Activated CD4-positive, alpha-beta T cell treated with anti-CD3 and anti-CD28 coated beads, Interleukin-2, amount 50 U/mL, for 1 hour (primary cell): ENCODE data around the gene C1QTNF1.

Experiments
- DNase-seq: peaks from one replicate; pipeline ENCODE4 v3.0.0-alpha.2; 2020

Gene C1QTNF1

DNA sequence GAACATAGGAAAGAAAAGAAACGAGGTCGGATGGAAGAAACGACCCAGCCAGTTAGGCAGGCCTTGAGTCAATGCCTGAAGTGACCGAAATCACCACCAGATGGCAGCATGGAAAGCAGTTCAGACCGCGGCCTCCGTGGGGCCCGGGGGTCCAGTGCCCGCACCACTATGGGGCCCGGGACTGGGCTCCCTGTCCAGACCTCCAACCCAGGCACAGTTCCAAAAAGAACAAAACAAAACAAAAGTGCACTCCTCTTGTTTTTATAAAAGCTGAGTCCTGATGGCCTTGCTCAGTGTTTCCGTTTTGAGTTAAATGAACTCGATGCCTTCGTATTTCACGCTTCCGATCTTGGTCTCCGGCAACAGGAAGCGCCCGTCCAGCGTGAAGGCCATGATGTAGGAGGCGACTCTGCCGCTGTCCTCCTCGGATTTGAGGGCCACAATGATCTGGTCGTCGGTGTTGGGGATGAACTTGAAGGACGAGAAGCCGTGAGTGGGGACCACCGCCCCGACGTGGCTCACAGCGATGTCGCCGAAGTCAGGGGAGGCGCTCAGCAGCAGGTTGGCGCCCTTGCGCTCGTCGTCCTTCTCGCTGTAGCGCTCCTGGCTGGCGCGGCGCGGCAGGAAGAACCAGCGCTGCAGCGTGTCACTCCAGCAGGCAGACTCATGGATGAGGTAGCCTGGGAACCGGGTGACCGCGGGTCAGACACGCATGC lies 30.6 kb upstream of the C1QTNF1 start:
- peak; percentile 58 for DNase-seq

DNA sequence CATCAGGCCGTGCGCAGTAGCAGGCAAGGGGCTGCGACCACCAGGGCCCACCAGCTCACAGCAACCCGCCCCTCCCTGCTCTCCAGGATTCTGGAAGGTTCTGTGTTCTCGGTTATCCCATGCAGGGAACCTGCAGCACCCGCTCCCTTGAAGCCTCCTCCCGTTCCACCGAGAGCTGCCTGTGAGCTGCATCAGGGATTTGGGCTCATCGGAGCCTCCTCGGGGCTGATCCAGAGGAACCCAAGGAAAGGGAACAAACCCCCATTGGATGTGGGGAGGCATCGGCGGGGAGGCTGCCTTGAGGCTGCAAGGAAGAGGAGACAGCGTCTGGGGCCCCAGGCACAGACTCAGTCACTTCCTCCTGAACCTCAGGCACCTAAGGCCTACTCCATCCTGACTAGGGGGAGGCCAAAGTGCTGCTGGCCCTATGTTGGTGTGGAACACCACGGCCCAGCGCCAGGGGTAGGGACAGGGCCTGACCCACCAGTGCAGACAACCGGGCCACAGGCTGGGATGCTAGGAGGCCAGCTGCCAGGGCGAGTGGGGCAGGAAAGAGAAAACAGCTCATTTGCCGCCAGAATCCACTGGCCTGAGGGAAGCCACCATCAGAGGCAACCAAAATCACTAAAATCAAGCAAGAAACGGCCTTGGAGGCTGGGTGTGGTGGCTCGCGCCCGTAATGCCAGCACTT lies 29.8 kb upstream of the C1QTNF1 start:
- no peak for DNase-seq

DNA sequence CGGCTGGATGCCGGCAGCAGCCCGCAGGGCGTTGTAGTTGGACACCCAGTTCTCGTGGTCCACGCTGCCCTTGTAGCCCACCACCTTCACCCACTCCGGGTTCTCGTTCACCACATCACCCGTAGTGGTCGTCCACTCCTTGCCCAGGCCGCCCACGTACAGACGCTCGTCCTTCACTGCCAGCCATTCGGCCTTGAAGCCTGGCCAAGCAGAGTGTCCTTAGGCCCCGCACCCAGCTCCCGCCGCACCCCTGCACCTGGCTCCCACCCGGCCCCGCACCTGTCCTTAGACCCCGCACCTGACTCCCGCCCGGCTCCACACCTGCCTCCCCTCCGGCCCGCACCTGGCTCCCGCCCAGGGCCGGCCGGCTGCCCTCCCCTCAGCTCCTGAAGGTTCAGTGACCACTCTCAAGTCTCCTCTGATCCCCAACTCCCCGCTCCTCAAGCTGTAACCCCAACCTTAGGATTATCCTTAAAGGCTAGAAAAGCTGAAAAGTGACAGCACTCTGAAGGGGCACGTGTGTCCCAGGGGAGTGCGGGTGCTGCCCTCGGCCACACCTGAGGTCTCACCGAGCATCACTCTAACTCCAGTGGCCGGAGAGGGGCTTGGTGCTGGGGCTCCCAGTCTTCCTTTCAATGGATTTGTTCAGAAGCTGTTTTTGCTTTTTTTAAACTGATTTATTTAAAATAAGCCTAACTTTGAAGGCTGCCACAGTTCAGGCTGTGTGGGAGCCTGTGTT lies 28.8 kb upstream of the C1QTNF1 start:
- DNase-seq, result no peak

DNA sequence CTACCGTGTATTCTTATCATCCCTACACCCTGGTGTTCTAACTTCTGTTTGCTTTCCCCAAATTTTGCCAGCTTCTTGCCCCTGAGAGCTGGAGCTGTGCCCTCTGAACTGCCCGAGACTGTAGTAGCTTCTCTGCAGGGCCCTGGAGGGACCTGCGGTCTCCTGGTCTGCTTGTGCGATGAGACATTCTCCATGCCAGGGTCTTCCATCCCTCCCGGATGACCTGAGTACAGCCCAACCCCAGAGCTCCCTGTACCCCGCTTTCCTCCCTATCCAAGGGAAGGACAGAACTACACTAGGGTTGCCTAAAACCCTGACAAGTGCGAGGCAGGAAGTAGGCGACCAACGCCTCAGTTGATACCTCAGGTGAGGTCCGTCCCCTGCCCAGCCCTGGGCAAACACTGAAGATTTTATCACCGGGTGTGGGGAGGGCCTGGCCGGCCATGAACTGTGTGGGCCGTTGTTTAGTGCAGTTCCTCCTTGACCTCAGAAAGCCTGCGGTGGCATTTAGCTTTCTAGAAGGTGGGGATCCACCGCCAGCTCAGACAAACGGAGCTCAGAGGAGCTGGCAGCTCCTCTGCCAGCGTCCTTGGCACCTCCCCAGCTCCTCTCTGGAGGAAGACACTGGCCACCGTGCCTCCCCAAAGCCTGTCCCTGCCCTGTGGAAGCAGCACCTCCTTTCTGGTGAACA lies 28.1 kb upstream of the C1QTNF1 start:
- no peak for DNase-seq

DNA sequence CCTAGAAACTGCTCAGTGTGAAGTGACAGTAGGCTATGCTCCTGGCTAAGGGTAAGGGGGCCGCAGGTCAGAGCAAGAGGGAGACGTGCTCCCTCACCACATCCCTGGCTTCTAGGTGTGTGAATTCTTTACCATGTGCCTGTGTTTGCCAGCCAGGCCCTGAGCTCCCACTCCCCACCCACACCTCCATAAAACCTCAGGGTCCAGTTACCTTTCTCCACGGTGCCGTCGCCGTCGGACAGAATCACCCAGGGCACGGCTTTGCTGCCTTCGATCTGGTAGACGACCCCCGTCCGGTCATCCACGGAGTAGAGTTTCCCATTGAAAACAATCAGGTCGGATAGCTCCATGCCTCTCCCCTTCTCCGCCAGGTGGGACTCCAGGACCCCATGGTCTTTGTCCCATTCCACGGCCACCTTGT lies 27.2 kb upstream of the C1QTNF1 start:
- no peak for DNase-seq

DNA sequence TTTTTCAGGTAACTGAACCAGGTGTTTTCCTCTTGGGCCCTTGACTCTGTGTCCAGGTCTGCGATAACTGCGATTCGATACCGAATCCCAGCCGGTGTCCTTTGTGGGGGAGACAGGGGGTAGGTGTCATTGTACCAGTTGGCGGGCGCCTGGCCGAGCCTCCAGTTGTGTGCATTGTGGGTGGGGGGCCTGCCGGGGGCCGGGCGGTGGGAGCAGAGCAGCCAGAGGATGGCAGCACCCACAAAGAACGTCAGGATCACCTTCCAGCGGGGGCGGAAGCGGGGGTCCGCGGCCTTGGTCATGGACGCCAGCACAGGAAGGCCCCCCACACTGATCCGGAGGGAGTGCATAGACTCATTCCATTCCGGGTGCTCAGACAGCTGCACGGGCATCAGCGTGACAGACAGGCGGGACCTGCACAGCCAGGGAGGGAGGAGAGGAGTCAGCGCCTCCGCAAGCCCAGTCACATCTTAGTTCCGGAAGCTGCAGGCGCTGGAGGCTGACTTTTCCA lies 26.7 kb upstream of the C1QTNF1 start:
- DNase-seq, result no peak

DNA sequence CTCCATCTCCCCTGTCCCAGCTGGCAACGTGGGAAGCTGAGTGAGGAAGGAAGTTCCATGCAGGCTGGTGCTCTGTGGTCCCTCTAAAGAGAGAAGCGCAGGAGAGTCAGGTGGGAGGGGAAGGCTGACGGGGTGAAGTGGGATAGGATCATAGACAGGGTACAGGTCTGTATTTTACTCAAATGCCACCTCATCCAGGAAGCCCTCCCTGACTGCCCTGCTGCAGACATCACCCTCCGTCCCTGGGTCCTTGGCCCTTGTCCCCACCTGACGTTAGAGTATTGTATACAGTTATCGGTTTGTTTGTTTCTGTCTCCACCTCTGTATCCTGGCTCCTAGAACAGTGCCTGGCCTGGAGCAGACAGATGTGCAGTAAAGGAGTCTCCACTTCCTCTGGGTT lies 26.1 kb upstream of the C1QTNF1 start:
- no peak for DNase-seq

DNA sequence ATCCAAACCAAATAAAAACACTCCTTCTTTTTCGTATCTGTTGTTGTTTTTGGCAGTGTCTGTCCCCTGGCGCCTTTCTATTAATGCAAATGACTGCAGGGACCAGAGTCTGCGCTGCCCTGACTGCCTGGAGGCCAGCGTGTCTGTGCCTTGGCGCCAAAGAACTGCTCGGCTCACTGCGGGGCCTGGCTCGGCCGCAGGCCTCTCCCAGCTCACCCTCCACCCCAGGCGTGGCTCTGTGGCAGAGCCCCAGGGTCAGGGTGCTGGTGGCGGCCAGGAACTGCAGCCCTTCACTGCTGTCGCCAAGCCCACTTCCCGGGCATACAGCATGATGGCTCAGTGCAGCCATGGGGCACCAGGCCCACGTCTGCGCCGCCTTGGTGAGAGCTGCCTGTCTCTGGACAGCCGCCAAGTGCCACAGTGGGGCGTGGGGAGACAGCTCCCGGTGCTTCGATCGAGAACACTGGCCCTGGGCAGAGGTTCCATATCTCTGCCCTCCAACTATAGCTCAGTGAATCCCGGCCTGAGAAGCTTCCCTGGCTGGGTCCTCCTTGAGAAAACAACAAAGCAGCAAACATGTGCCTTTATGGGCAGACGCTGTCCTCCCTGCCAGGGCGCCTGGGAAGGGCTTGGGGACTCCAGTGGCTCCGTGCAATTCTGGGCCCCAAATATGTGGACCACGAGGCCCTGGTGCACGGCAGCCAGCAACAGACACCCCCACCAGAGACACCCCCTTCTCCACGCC lies 25.5 kb upstream of the C1QTNF1 start:
- no peak for DNase-seq

DNA sequence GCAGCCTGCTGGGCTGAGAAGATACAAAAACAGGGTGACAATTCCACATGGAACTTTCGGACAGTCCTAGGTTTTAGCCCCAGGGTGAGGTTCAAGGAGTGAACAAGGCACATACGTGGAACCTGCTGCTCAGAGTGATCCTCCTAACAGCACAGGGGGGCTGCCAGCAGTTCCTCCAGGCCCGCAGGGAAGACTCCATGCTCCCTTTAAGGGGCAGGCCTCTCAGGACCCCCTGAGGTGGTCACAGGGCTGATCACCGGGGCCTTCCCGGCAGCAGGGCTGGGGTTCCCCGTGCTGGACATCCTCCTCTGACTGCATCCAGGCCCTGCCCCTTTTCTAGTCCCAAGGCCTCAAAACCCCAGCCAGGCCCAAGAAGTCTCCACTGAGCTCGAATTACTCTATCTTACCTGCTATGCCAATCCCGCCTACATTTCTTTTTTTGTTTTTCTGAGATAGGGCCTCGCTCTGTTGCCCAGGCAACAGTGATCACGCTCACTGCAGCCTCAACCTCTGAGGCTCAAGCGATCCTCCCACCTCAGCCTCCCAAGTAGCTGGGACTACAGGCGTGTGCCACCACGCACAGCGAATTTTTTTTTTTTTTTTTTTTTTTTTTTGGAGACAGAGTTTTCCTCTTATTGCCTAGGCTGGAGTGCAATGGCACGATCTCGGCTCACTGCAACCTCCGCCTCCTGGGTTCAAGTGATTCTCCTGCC lies 24.8 kb upstream of the C1QTNF1 start:
- DNase-seq, result no peak

DNA sequence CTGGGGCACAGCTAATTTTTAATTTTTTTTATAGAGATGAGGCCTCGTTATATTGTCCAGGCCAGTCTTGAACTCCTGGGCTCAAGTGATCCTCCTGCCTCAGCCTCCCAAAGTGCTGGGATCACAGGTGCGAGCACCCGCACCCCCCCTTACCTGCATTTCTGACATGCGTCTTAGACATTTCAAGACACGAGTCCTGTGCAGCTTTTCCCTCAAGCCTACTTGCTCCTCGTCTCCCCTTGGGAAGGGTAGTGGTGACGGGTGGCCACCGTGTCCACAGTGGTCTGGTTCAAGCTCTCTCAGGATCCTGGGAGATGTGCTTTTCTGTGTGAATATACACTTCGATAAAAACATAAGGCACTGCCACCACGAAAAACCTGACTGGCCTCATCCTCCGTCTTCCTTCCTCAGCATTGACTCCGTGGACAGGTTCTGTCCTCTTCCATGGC lies 24.0 kb upstream of the C1QTNF1 start:
- DNase-seq, result no peak

DNA sequence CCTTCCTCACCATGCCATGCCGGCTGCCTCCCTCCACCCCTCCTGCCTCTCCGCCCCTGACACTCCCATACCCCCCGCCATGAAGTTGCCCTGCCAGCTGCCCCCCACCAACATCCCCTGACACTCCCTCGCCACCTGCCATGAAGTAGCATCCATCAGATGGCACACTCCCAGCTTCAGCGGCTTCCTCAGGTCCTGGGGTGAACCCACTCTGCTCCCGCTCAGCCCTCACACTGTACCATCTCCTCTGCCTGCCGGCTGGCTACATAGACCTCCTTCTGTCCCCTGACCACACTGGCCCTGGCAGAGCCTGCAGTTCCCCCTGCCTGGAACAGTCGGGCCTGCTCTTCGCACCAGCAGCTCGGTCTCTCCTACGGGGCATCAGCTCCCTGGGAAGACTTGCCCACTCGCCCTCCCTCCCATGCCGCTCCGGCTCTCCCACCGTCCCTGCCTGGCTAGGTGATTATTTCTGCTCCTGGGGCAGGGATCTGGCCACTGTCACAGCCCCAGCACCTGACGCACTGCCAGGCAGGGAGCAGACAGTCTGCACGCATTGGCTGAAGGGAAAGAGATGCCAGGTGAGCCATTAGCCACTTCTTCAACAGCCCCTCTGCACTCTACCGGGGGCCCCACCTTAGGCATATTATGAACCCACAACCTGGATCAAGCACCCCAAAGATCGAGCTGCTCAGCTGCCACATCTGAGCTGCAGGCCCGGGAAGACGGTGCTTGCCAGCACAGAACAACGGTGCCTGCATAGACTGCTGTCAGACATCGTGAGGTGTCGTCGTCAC lies 23.4 kb upstream of the C1QTNF1 start:
- no peak for DNase-seq

DNA sequence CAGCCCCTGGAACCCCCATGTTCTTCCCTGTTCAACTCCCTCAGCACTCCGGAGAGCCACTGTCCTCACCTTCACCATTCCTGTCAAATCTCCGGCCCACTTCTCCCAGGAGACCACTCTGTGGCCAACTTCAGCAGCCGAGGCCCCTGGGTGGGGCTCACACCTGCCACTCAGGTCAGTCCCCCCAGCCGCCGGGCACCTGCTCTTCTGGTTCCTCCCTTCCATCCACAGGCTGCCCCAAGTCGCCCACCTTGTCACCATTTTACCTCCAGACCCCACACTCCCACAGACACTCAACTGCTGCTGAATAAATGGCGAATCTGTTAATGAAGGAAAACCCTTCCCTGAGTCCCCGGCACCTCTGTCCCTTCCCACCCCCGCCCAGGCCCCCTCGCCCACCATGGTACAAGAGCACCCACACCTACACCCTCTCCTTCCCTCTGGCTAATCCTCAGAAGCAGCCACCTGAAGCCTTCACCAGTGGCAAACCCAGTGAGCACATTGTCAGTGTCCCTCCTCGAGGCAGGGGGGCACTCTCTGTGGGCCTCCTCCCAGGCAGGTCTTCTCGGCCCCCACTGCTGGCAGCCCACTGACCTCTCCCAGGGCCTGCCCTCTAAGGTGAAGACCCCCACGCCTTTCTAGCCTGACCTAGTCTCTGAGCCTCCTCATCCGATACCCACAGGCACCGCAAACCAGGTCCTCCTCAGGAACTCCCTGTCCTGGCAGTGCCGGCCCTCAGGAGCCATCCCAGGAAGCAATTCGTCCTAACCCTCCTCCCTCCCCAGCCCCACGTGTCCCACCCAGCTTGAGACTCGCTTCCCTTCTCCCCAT lies 22.6 kb upstream of the C1QTNF1 start:
- DNase-seq, result no peak

DNA sequence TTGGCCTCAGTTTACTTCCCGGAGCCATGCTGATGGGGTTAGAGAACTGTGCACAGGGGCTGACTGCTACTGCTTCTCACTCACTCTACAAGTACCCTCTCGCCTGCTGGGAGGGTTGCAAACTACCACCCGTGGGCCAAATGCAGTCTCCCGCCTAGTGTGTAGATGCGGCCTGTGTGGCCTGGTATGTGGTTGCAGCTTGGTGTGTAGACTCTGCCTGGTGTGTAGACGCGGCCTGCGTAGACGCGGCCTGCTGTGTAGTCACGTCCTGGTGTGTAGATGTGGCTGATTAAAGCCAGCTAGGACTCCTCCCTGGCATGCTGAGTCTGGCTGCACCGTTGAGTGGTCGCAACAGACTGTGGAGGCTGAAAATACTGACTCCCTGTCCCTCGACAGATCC lies 21.7 kb upstream of the C1QTNF1 start:
- DNase-seq, result no peak

DNA sequence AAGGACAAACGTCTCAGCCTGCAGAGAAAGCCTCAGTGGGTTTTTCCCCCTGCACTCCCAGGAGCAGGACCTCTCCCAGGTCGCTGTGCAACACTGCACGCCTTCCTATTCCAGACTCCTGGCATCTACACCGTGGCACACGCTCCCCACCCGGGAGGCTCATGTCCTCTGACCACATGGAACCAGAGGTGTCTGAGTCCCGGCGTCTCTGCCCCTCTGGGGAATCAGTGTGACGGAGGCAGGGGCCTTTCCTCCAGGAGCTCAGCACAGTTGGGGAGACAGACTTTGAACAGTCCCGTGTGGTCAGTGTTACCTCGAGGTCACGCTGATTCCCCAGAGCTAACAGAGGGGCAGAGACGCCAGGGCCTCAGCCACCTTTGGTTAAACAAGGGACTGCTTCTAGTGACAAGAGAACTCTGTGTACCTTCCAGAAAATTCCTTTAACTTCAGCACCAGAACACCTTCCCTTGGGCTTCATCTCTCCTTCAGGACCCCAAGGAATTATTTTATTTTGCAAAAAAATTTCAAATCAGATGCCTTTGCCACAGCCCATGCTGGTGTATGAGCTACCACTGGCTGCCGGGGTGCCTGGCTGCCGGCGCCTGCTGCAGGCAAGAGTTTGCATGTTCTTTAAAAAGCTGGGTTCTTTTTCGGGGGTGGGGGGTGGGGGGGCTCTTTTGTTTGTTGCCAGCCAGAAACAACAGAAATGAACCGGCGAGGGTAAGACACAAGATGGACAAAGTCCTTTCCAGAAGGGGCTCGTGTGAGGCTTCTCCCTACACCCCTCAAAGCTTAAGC lies 21.0 kb upstream of the C1QTNF1 start:
- DNase-seq, result no peak

DNA sequence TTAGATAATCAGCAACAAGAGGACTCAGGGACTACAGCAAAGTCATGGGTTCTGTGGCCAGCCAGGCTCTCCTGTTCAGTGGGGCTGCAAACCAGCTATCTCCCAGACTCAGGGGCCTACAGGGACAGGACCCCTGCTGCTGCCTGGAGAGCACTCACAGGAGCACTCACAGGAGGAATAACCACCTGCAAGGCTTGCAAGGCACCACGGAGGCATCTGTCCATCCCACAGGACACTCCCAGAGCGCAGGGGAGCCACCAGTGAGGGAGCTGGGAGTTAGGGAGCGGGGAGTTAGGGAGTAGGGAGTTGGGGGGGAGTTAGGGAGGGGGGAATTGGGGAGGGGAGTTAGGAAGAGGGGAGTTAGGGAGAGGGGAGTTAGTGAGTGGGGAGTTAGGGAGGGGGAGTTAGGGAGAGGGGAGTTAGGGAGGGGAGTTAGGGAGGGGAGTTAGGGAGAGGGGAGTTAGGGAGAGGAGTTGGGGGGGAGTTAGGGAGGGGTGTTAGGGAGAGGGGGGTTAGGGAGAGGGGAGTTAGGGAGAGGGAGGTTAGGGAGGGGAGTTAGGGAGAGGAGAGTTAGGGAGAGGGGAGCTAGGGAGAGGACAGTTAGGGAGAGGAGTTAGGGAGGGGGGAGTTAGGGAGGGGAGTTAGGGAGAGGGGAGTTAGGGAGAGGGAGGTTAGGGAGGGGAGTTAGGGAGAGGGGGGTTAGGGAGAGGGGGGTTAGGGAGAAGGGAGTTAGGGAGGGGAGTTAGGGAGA lies 20.1 kb upstream of the C1QTNF1 start:
- no peak for DNase-seq

DNA sequence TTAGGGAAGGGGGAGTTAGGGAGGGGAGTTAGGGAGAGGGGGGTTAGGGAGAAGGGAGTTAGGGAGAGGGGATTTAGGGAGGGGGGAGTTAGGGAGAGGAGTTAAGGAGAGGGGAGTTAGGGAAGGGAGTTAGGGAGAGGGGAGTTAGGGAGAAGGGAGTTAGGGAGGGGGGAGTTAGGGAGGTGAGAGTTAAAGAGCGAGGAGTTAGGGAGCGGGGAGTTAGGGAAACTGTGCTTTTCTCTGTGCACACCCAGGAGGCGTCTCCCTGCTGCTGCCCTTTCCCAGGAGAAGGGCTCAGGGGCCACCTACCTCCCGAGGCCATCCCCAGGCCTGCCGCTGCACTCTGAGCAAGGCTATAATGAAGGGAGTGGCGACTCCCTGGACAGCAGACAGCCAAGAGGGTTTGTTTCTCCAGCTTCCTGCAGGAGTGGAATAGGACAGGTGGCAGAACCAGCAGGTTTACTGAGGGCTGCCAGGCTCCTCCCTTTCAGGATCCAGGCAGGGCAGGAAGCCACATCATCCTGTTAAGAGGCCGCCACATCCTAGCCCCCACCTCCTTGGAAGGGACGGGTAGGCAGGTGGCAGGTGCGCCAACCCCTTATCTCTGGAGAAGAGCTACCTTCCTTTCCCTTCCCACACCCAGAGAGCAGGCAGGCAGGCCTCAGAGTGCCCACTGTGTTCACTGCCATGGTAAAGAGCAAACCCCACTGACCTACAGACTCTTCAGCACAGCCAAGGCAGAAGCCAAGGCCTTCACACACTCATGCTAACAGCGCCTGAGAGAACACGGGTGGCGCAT lies 18.7 kb upstream of the C1QTNF1 start:
- DNase-seq, result no peak

DNA sequence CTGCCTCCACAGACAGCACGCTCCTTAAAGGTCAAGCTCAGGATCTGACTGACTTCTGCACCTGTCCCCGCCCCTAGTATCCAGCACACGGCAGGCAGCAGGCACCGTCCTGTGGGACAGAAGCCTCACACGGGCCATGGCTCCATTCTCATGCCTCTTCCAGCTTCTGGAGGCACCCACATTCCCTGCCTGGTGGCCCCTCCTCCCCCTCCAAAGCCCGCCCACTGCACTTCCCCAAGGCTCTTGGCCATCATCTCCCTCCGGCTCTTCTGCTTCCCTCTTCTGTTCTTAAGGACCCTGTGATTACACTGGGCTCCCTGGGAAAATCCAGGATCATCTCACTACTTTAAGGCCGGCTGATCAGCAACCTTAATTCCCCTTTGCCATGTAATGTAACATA lies 17.9 kb upstream of the C1QTNF1 start:
- DNase-seq, result no peak
